RWPE2 (cell line): Measurements from ENCODE around the gene MNDA.

Experiments used
- ATAC-seq: fragments of 200-7000 bp; cut with Tn5 transposase; 3 replicates; pipeline ENCODE4 v1.9.1; 2021; ENCODE audit warnings: low read depth
- DNase-seq: peaks from one replicate; pipeline ENCODE4 v3.0.0-alpha.2; 2020; ENCODE audit warnings: low spot score
- H3K27ac ChIP-seq: fragments of 450-650 bp; 2 replicates; pipeline ENCODE4 v1.5.1; 2017; ENCODE audit warnings: mild to moderate bottlenecking; ENCODE audit not compliant: poor library complexity, severe bottlenecking
- H3K27me3 ChIP-seq: fragments of 250-450 bp; sonication (Bioruptor Pico); 2 replicates; pipeline ENCODE4 v1.5.1; 2021; ENCODE audit warnings: mild to moderate bottlenecking, moderate library complexity; ENCODE audit not compliant: insufficient read depth, poor library complexity, severe bottlenecking
- H3K36me3 ChIP-seq: fragments of 250-450 bp; sonication (Bioruptor Pico); 2 replicates; pipeline ENCODE4 v1.5.1; 2020; ENCODE audit warnings: low read depth, mild to moderate bottlenecking, moderate library complexity
- H3K4me1 ChIP-seq: fragments of 250-450 bp; sonication (Bioruptor Pico); 2 replicates; pipeline ENCODE4 v1.5.1; 2021; ENCODE audit warnings: mild to moderate bottlenecking, moderate library complexity; ENCODE audit not compliant: insufficient read depth, poor library complexity, severe bottlenecking
- H3K4me3 ChIP-seq: fragments of 250-450 bp; sonication (Bioruptor Pico); 2 replicates; pipeline ENCODE4 v1.5.1; 2021; ENCODE audit warnings: mild to moderate bottlenecking, moderate library complexity; ENCODE audit not compliant: severe bottlenecking
- H3K9me3 ChIP-seq: fragments of 250-450 bp; sonication (Bioruptor Pico); 2 replicates; pipeline ENCODE4 v1.5.1; 2021; ENCODE audit warnings: mild to moderate bottlenecking, moderate library complexity; ENCODE audit not compliant: severe bottlenecking
- CTCF ChIP-seq: fragments of 450-650 bp; IDR thresholded peaks from one replicate; pipeline ENCODE4 v1.5.1; 2017; ENCODE audit warnings: mild to moderate bottlenecking, moderate library complexity; ENCODE audit not compliant: poor library complexity, severe bottlenecking

Gene MNDA

GRCh38 chr1:158830904-158831507 is at the start of gene MNDA:
Gene MNDA, plus strand, starts transcription at chr1:158831351. Its CDS starts 10,803 bp downstream, at chr1:158842154.
- DNase-seq: no peak
- no peak for TF ChIP-seq CTCF
- no peak within 1 kb of the TSS for H3K4me3 ChIP-seq

GRCh38 chr1:158793604-158794003 is 37.5 kb upstream of the MNDA start:
- no peak overlapping the region for H3K4me3 ChIP-seq
- no peak for TF ChIP-seq CTCF
- H3K27me3 ChIP-seq: peaks cover 5% of the 10 kb centered on the region
- H3K9me3 ChIP-seq: no peaks in the 10 kb centered on the region
- no peak overlapping the region for H3K27ac ChIP-seq
- no peaks in the 10 kb centered on the region for H3K36me3 ChIP-seq
- ATAC-seq (no peak), DNase-seq (no peak)
- no peaks in the 10 kb centered on the region for H3K4me1 ChIP-seq

More at GRCh38 chr1:158830904-158831507, at the start of gene MNDA:
- Histone ChIP-seq H3K27me3 (no peaks in the 10 kb centered on the region), H3K27ac (no peak within 1 kb of the TSS), H3K36me3 (no peaks in the 10 kb centered on the region), H3K4me1 (no peaks in the 10 kb centered on the region), H3K9me3 (no peaks in the 10 kb centered on the region)
- no peak for ATAC-seq

GRCh38 chr1:158794247-158794646 is 36.9 kb upstream of the MNDA start:
- peaks cover 5% of the 10 kb centered on the region for H3K27me3 ChIP-seq
- no peaks in the 10 kb centered on the region for H3K4me1 ChIP-seq
- no peak overlapping the region for H3K27ac ChIP-seq
- ATAC-seq (no peak), DNase-seq (no peak)
- H3K36me3 ChIP-seq: no peaks in the 10 kb centered on the region
- H3K4me3 ChIP-seq: no peak overlapping the region
- no peak for TF ChIP-seq CTCF
- H3K9me3 ChIP-seq: no peaks in the 10 kb centered on the region

GRCh38 chr1:158798531-158798930 is 32.6 kb upstream of the MNDA start:
- Histone ChIP-seq H3K27me3 (peaks cover 15% of the 10 kb centered on the region), H3K9me3 (no peaks in the 10 kb centered on the region), H3K4me3 (no peak overlapping the region), H3K4me1 (no peaks in the 10 kb centered on the region), H3K36me3 (no peaks in the 10 kb centered on the region), H3K27ac (no peak overlapping the region)
- DNase-seq (no peak), ATAC-seq (no peak)
- TF ChIP-seq CTCF: peak; percentile 37

GRCh38 chr1:158799689-158800088 is 31.5 kb upstream of the MNDA start:
- Histone ChIP-seq H3K4me3 (no peak overlapping the region), H3K27me3 (peaks cover 16% of the 10 kb centered on the region), H3K36me3 (no peaks in the 10 kb centered on the region), H3K9me3 (no peaks in the 10 kb centered on the region), H3K27ac (no peak overlapping the region), H3K4me1 (no peaks in the 10 kb centered on the region)
- ATAC-seq: no peak
- no peak for TF ChIP-seq CTCF
- DNase-seq: no peak
